ENCODE measurements around the gene ATP6V1B1. TPM values are rescaled to one million over a fixed set of nuclear protein-coding genes. Genes with fewer than 3 reads are reported as not detected.

ATP6V1B1 gene
- total and polyA plus RNA-seq, 2 of the 4 experiments (the other 2 are of a cell fraction), result 1.3 TPM; not detected in 1

DNA sequence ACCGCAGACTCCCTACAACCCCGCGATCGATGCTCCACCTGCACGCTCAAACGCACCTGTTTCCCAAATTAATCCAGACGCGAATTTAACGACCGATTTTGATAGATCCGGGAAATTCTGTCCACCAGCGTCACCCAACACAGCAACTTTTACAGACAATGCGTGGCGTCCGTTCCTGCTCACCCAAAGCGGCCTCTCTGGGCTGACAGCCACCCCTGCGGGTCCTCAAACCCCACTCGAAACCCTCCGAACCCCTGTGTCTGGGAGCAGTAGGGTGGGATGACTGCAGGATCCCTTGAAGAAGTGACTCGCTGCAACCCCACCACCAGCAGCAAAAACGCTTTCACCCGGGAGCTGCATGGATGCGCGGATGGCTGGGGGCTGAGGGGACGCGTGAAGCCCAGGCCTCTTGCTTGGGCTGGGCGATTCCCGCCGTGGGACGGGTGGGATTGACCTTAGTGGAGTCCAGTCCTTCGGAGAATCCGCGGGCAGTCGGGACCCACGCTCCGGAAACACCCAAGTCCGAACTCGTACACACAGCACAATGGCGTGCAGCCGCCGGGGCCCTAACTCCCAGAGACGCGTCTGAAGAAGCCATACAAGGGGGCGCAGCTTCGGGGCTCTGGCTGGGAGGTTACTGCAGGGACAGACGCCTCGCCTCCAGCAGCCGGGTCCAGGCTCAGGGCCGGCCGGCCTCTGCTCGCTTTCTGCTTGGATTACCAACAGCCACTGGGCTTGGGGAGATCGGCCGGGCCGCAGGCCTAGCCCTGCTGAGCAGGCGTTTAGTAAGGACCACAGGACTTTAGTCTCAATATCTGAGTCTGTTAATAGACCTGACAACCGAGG, 31.1 kb upstream of the ATP6V1B1 start:
- Histone ChIP-seq H3K4me3 (ENCODE audit: insufficient read depth, low read depth, low read length) (no peak overlapping the region), H4K5ac (ENCODE audit: low read depth, low read length) (no peak overlapping the region), H4K8ac (ENCODE audit: low read depth in 2 of 2, low read length in 2 of 2) (no peak overlapping the region), H3K4ac (ENCODE audit: low read depth, low read length) (no peak overlapping the region), H3K9me1 (ENCODE audit: insufficient read depth, low read length) (no peaks in the 10 kb centered on the region), H3K4me2 (ENCODE audit: low read depth, low read length) (no peak overlapping the region), H4K20me1 (ENCODE audit: insufficient read depth, low read length) (no peaks in the 10 kb centered on the region; the same call in 1 of the 2 replicates), H3K56ac (ENCODE audit: extremely low read depth, insufficient read depth, low read length) (no peak overlapping the region), H3K18ac (ENCODE audit: low read depth, low read length) (no peak overlapping the region), H3K14ac (replicated peaks; ENCODE audit: low read depth, low read length) (no peak overlapping the region), H2BK5ac (ENCODE audit: low read depth, low read length, poor library complexity, severe bottlenecking) (no peak overlapping the region), H2BK120ac (ENCODE audit: low read depth, low read length) (no peak overlapping the region), H3K9ac (ENCODE audit: low read depth, low read length) (no peak overlapping the region), H3K23ac (ENCODE audit: low read depth, low read length) (no peak overlapping the region), H4K91ac (ENCODE audit: insufficient read depth, low read depth, low read length) (no peak overlapping the region), H2AFZ (replicated peaks; ENCODE audit: low read length, poor library complexity) (no peak overlapping the region), H3K9me3 (ENCODE audit: control insufficient read depth, insufficient read depth, low read length) (no peaks in the 10 kb centered on the region), H3K27me3 (ENCODE audit: control insufficient read depth, insufficient read depth, low read length) (peaks cover 15% of the 10 kb centered on the region), H2AK9ac (replicated peaks; ENCODE audit: low read depth, low read length, poor library complexity) (no peak overlapping the region), H2BK20ac (ENCODE audit: low read depth, low read length) (no peak overlapping the region), H2BK15ac (ENCODE audit: low read depth, low read length) (no peak overlapping the region), H3K4me1 (ENCODE audit: control insufficient read depth, insufficient read depth, low read length) (peaks cover 4% of the 10 kb centered on the region; the same call in 1 of the 2 replicates), H3K27ac (ENCODE audit: insufficient read depth, low read length) (no peak overlapping the region), H3K79me1 (ENCODE audit: low read depth in 1 of 2, low read length in 2 of 2) (peaks cover 7 to 17% of the 10 kb centered on the region in 2 experiments; a peak in 2 of 4 replicates), H2AK5ac (ENCODE audit: low read depth, low read length) (no peak overlapping the region), H3K36me3 (ENCODE audit: control insufficient read depth, insufficient read depth, low read length) (no peaks in the 10 kb centered on the region; the same call in 1 of the 2 replicates)
- TF ChIP-seq RAD21 (IDR thresholded peaks at IDR 0.05; ENCODE audit: low read length), result no peak
- TF ChIP-seq NFE2L2 (IDR thresholded peaks at IDR 0.05; ENCODE audit: low read depth, low read length), result no peak
- no peak for TF ChIP-seq MAFK (IDR thresholded peaks at IDR 0.05; ENCODE audit: low read depth, low read length)
- TF ChIP-seq BHLHE40 (IDR thresholded peaks at IDR 0.05; ENCODE audit: low read depth, low read length), result no peak
- no peak for TF ChIP-seq RCOR1 (IDR thresholded peaks at IDR 0.05; ENCODE audit: insufficient replicate concordance, low read length)
- TF ChIP-seq, protein P1, sequence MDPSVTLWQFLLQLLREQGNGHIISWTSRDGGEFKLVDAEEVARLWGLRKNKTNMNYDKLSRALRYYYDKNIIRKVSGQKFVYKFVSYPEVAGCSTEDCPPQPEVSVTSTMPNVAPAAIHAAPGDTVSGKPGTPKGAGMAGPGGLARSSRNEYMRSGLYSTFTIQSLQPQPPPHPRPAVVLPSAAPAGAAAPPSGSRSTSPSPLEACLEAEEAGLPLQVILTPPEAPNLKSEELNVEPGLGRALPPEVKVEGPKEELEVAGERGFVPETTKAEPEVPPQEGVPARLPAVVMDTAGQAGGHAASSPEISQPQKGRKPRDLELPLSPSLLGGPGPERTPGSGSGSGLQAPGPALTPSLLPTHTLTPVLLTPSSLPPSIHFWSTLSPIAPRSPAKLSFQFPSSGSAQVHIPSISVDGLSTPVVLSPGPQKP (IDR thresholded peaks at IDR 0.05; ENCODE audit: borderline replicate concordance, low read depth, low read length), result no peak
- TF ChIP-seq FOS (IDR thresholded peaks at IDR 0.05; ENCODE audit: low read depth, low read length), result no peak
- TF ChIP-seq POLR2A (IDR thresholded peaks at IDR 0.05; ENCODE audit: low read depth, low read length), result no peak
- TF ChIP-seq CHD1 (IDR thresholded peaks at IDR 0.05; ENCODE audit: low read depth, low read length), result no peak
- no peak for TF ChIP-seq SMC3 (IDR thresholded peaks at IDR 0.05; ENCODE audit: low read depth, low read length)
- no peak for TF ChIP-seq RFX5 (IDR thresholded peaks at IDR 0.05; ENCODE audit: low read depth, low read length)
- TF ChIP-seq, protein P2, sequence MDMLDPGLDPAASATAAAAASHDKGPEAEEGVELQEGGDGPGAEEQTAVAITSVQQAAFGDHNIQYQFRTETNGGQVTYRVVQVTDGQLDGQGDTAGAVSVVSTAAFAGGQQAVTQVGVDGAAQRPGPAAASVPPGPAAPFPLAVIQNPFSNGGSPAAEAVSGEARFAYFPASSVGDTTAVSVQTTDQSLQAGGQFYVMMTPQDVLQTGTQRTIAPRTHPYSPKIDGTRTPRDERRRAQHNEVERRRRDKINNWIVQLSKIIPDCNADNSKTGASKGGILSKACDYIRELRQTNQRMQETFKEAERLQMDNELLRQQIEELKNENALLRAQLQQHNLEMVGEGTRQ (IDR thresholded peaks at IDR 0.05; ENCODE audit: low read depth, low read length), result no peak
- no peak for TF ChIP-seq MAZ (IDR thresholded peaks at IDR 0.05; ENCODE audit: borderline replicate concordance, low read depth, low read length)
- TF ChIP-seq, protein P3, sequence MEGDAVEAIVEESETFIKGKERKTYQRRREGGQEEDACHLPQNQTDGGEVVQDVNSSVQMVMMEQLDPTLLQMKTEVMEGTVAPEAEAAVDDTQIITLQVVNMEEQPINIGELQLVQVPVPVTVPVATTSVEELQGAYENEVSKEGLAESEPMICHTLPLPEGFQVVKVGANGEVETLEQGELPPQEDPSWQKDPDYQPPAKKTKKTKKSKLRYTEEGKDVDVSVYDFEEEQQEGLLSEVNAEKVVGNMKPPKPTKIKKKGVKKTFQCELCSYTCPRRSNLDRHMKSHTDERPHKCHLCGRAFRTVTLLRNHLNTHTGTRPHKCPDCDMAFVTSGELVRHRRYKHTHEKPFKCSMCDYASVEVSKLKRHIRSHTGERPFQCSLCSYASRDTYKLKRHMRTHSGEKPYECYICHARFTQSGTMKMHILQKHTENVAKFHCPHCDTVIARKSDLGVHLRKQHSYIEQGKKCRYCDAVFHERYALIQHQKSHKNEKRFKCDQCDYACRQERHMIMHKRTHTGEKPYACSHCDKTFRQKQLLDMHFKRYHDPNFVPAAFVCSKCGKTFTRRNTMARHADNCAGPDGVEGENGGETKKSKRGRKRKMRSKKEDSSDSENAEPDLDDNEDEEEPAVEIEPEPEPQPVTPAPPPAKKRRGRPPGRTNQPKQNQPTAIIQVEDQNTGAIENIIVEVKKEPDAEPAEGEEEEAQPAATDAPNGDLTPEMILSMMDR (conservative IDR thresholded peaks at IDR 0.05; ENCODE audit: low read depth, low read length), result no peak
- TF ChIP-seq MXI1 (IDR thresholded peaks at IDR 0.05; ENCODE audit: borderline replicate concordance, low read depth, low read length), result no peak
- 56% methylated on average over 21 of the region's 56 CpGs; no CpG with 5 or more reads in 1 of the 2 experiments for WGBS, 2 experiments (ENCODE audit: extremely low coverage in 2 of 2, insufficient read length in 1 of 2)
- ChIA-PET CTCF (no interaction called here), POLR2A (ENCODE audit: unreplicated experiment) (no interaction called here)
- in situ Hi-C loops (cut with MboI; ENCODE audit: low sequenced_read_pairs) (no loop called here), dilution Hi-C loops (cut with HindIII; ENCODE audit: low sequenced_read_pairs, unreplicated experiment) (no loop called here), intact Hi-C loops (cut with micrococcal nuclease) (no loop called here)
- DNase-seq (no peak), ATAC-seq (ENCODE audit: low read depth) (no peak)
- BruUV-seq (replicated peaks), result no TSS peak

Data from IMR-90 (cell line).